ENCODE measurements around the gene UBE2O.

- TF ChIP-seq GATA2 (IDR thresholded peaks at IDR 0.05; ENCODE audit: low read depth, low read length), result no peak
- TF ChIP-seq GATA3 (IDR thresholded peaks at IDR 0.05; ENCODE audit: low read depth, low read length), result no peak
Observed at GRCh38 chr17:76420356-76421043, 32.5 kb downstream of the UBE2O start.
